Endometrial microvascular endothelial cells (primary cell): ENCODE data around the gene COX5A. TPM values are rescaled to one million over a fixed set of nuclear protein-coding genes. Genes with fewer than 3 reads are reported as not detected.
"Not testable (repeated sequence)": the region's sequence is repeated elsewhere in the genome, so short reads cannot be mapped to it uniquely, and the experiment has no call there.

Experiments
- in situ Hi-C: cut with HindIII; loops from 2 replicates; pipeline ENCODE4 v1.10.0; 2017; ENCODE audit warnings: low sequenced_read_pairs, low pct_unique_long_range_greater_than_20kb; ENCODE audit errors: inconsistent ontology term
- total RNA-seq: library from RNA; depleted of rRNA; stranded (reverse); fragments of >200 nt; gene quantifications from one replicate; pipeline ENCODE4 v1.2.3, GENCODE V29; 2015; ENCODE audit errors: inconsistent ontology term

COX5A gene
- total RNA-seq, 1 donor from 2014 or later, result 116 TPM

GRCh38 chr15:74956648-74957475, 19.0 kb upstream of the COX5A start, which contains the start of gene RPP25:
Gene RPP25, minus strand, starts transcription at chr15:74956772. Its CDS starts 189 bp downstream, at chr15:74956583.
- in situ Hi-C loops, result no loop called here

GRCh38 chr15:74955796-74956647, 18.1 kb upstream of the COX5A start:
- in situ Hi-C loops, result no loop called here

- in situ Hi-C loops, result no loop called here
Measured at GRCh38 chr15:74955017-74955416, 17.1 kb upstream of the COX5A start.

- in situ Hi-C loops, result no loop called here
Measured at GRCh38 chr15:74954515-74954914, 16.6 kb upstream of the COX5A start.

- in situ Hi-C loops, result no loop called here
Measured at GRCh38 chr15:74951006-74951405, 13.1 kb upstream of the COX5A start.

- in situ Hi-C loops, result no loop called here
Measured at GRCh38 chr15:74950078-74950908, 12.4 kb upstream of the COX5A start.

GRCh38 chr15:74937272-74937589, 642 bp downstream of the COX5A start:
- in situ Hi-C loops, result no loop called here

- in situ Hi-C loops, result not testable (repeated sequence)
Measured at GRCh38 chr15:74935193-74935592, 2.7 kb downstream of the COX5A start.

GRCh38 chr15:74933573-74933972, 4.3 kb downstream of the COX5A start:
- in situ Hi-C loops, result no loop called here

GRCh38 chr15:74928771-74929198, 9.1 kb downstream of the COX5A start:
- in situ Hi-C loops, result no loop called here

GRCh38 chr15:74924525-74924924, 13.3 kb downstream of the COX5A start:
- in situ Hi-C loops, result no loop called here

GRCh38 chr15:74920456-74920855, 17.4 kb downstream of the COX5A start:
- in situ Hi-C loops, result no loop called here

GRCh38 chr15:74917676-74918075, 20.2 kb downstream of the COX5A start:
- in situ Hi-C loops, result no loop called here

- in situ Hi-C loops, result not testable (repeated sequence)
Measured at GRCh38 chr15:74913799-74914198, 24.1 kb downstream of the COX5A start.

GRCh38 chr15:74913041-74913440, 24.8 kb downstream of the COX5A start:
- in situ Hi-C loops, result no loop called here

- in situ Hi-C loops, result no loop called here
Measured at GRCh38 chr15:74908635-74909034, 29.2 kb downstream of the COX5A start.

GRCh38 chr15:74907163-74907870, 30.6 kb downstream of the COX5A start:
- in situ Hi-C loops, result no loop called here

- in situ Hi-C loops, result no loop called here
Measured at GRCh38 chr15:74906450-74907162, 31.3 kb downstream of the COX5A start, which contains the start of gene FAM219B. Gene FAM219B, minus strand, starts transcription at chr15:74906851. Its CDS starts 51 bp downstream, at chr15:74906800.
